ENCODE measurements around the gene NRF1.
A peak's percentile ranks its signal among the peaks of the same experiment; 100 is the strongest.
"Not testable (repeated sequence)": the region's sequence is repeated elsewhere in the genome, so short reads cannot be mapped to it uniquely, and the experiment has no call there.

Gene NRF1

GRCh38 chr7:129661645-129662182, 50.2 kb downstream of the NRF1 start:
- H3K4me3 ChIP-seq (ENCODE audit: low read depth, low read length): no peak overlapping the region
- DNase-seq (ENCODE audit: low read depth): no peak
- no peak for TF ChIP-seq CTCF (IDR thresholded peaks at IDR 0.05; ENCODE audit: insufficient read depth, low read depth, low read length, missing control alignments)

- not testable (repeated sequence) for DNase-seq (ENCODE audit: low read depth); H3K4me3 ChIP-seq (ENCODE audit: low read depth, low read length)
Observed at GRCh38 chr7:129663240-129663639, 51.7 kb downstream of the NRF1 start.

GRCh38 chr7:129664029-129665012, 52.8 kb downstream of the NRF1 start:
- peak; percentile 65 for DNase-seq (ENCODE audit: low read depth)
- no peak overlapping the region for H3K4me3 ChIP-seq (ENCODE audit: low read depth, low read length)
- TF ChIP-seq CTCF (IDR thresholded peaks at IDR 0.05; ENCODE audit: insufficient read depth, low read depth, low read length, missing control alignments): peak; percentile 32

- no peak for DNase-seq (ENCODE audit: low read depth)
- no peak overlapping the region for H3K4me3 ChIP-seq (ENCODE audit: low read depth, low read length)
- no peak for TF ChIP-seq CTCF (IDR thresholded peaks at IDR 0.05; ENCODE audit: insufficient read depth, low read depth, low read length, missing control alignments)
Observed at GRCh38 chr7:129665013-129665401, 53.5 kb downstream of the NRF1 start.

GRCh38 chr7:129667116-129667515, 55.6 kb downstream of the NRF1 start:
- no peak for TF ChIP-seq CTCF (IDR thresholded peaks at IDR 0.05; ENCODE audit: insufficient read depth, low read depth, low read length, missing control alignments)
- H3K4me3 ChIP-seq (ENCODE audit: low read depth, low read length): no peak overlapping the region
- DNase-seq (ENCODE audit: low read depth): no peak

GRCh38 chr7:129667551-129667950, 56.0 kb downstream of the NRF1 start:
- TF ChIP-seq CTCF (IDR thresholded peaks at IDR 0.05; ENCODE audit: insufficient read depth, low read depth, low read length, missing control alignments): no peak
- DNase-seq (ENCODE audit: low read depth): no peak
- no peak overlapping the region for H3K4me3 ChIP-seq (ENCODE audit: low read depth, low read length)

- DNase-seq (ENCODE audit: low read depth): no peak
- no peak for TF ChIP-seq CTCF (IDR thresholded peaks at IDR 0.05; ENCODE audit: insufficient read depth, low read depth, low read length, missing control alignments)
- no peak overlapping the region for H3K4me3 ChIP-seq (ENCODE audit: low read depth, low read length)
Observed at GRCh38 chr7:129669901-129670300, 58.4 kb downstream of the NRF1 start.
